Keratinocyte (primary cell): ENCODE measurements around the gene MIB1. TPM values are rescaled to one million over a fixed set of nuclear protein-coding genes. Genes with fewer than 3 reads are reported as not detected.

Experiments
- DNase-seq: peaks from one replicate; pipeline ENCODE4 v3.0.0-alpha.2; 2011; ENCODE audit warnings: low read depth, missing footprints, low spot score
- FAIRE-seq: peaks from 2 replicates; lab custom pipeline; 2011; peaks lifted over from hg19 to GRCh38; lab: Jason Lieb, UNC
- H2AFZ ChIP-seq: 2 replicates; pipeline ENCODE4 v1.6.0; 2012; ENCODE audit warnings: low read length, control low read depth, inconsistent platforms; ENCODE audit not compliant: control insufficient read depth
- H3K27ac ChIP-seq: 2 replicates; pipeline ENCODE4 v1.5.1; 2011; ENCODE audit warnings: low read length; ENCODE audit not compliant: control insufficient read depth, insufficient read depth
- H3K27me3 ChIP-seq: 3 replicates; pipeline ENCODE4 v1.6.0; 2011; ENCODE audit warnings: low read length; ENCODE audit not compliant: control insufficient read depth, insufficient read depth; ENCODE audit errors: extremely low read depth
- H3K36me3 ChIP-seq, 2 experiments: 2 replicates in 1 of 2; 3 replicates in 1 of 2; pipeline ENCODE4 v1.5.1; 2011; ENCODE audit warnings: low read length in 2 of 2, mild to moderate bottlenecking in 1 of 2; ENCODE audit not compliant: control insufficient read depth in 2 of 2, insufficient read depth in 2 of 2; ENCODE audit errors: extremely low read depth in 1 of 2
- H3K4me1 ChIP-seq: 3 replicates; pipeline ENCODE4 v1.5.1; 2011; ENCODE audit warnings: low read length; ENCODE audit not compliant: control insufficient read depth, insufficient read depth; ENCODE audit errors: extremely low read depth
- H3K4me2 ChIP-seq: 3 replicates; pipeline ENCODE4 v1.6.0; 2011; ENCODE audit warnings: low read depth, low read length; ENCODE audit not compliant: control insufficient read depth, insufficient read depth; ENCODE audit errors: extremely low read depth
- H3K4me3 ChIP-seq, 3 experiments: fragments of 200-600 bp in 1 of 3; sonication (generic) in 1 of 3; 2 replicates in 2 of 3; 3 replicates in 1 of 3; pipeline ENCODE4 v1.5.1; 2011 to 2016; ENCODE audit warnings: low read length in 3 of 3, mild to moderate bottlenecking in 3 of 3, control low read depth in 2 of 3, inconsistent platforms in 1 of 3, low read depth in 1 of 3, mixed read lengths in 1 of 3, mixed run types in 1 of 3, moderate library complexity in 1 of 3; ENCODE audit not compliant: control insufficient read depth in 2 of 3, insufficient read depth in 2 of 3; ENCODE audit errors: extremely low read depth in 1 of 3
- H3K79me2 ChIP-seq: 2 replicates; pipeline ENCODE4 v1.6.0; 2012; ENCODE audit warnings: low read length; ENCODE audit not compliant: control insufficient read depth, insufficient read depth
- H3K9ac ChIP-seq: 3 replicates; pipeline ENCODE4 v1.6.0; 2011; ENCODE audit warnings: low read length; ENCODE audit not compliant: control insufficient read depth, insufficient read depth; ENCODE audit errors: extremely low read depth
- H3K9me1 ChIP-seq: 3 replicates; pipeline ENCODE4 v1.6.0; 2011; ENCODE audit warnings: low read length; ENCODE audit not compliant: control insufficient read depth, insufficient read depth; ENCODE audit errors: extremely low read depth
- H3K9me3 ChIP-seq: 2 replicates; pipeline ENCODE4 v1.5.1; 2012; ENCODE audit warnings: low read depth, low read length; ENCODE audit not compliant: control insufficient read depth
- H4K20me1 ChIP-seq: 3 replicates; pipeline ENCODE4 v1.6.0; 2011; ENCODE audit warnings: low read length; ENCODE audit not compliant: control insufficient read depth, insufficient read depth; ENCODE audit errors: extremely low read depth
- EZH2 ChIP-seq: IDR thresholded peaks from one replicate; pipeline ENCODE4 v1.6.1; 2012; ENCODE audit warnings: inconsistent platforms, mild to moderate bottlenecking, low read length, moderate library complexity
- dilution Hi-C: fragments of 300-500 bp; cut with MboI; formaldehyde crosslinking; loops from one replicate; pipeline ENCODE4 v1.7.0; 2020; ENCODE audit warnings: low sequenced_read_pairs; ENCODE audit not compliant: extremely low pct_ligation_motif_present
- polyA plus RNA-seq, 5 experiments: library from polyadenylated mRNA; depleted of rRNA in 3 of 5; stranded (reverse) in 3 of 5; stranded (forward) in 1 of 5; unstranded in 1 of 5; fragments of >200 nt; gene quantifications; 1 replicate in 1 of 5; 2 replicates in 3 of 5; 3 replicates in 1 of 5; pipeline versions ENCODE4 v1.2.1 to v1.2.3, GENCODE V29; 2011 to 2012; ENCODE audit warnings: missing spikeins in 2 of 5, low read depth in 1 of 5, low replicate concordance in 1 of 5
- TF ChIP-seq, protein P1 (sequence below), 3 experiments: IDR thresholded peaks in 1 of 3; conservative IDR thresholded peaks in 1 of 3; optimal IDR thresholded peaks in 1 of 3; 2 replicates in 2 of 3; 3 replicates in 1 of 3; pipeline versions ENCODE3 to v1.5.1; 2011; ENCODE audit warnings: low read length in 3 of 3, mild to moderate bottlenecking in 3 of 3, moderate library complexity in 2 of 3, control low read depth in 1 of 3, inconsistent platforms in 1 of 3; ENCODE audit not compliant: insufficient read depth in 2 of 3; ENCODE audit errors: extremely low read depth in 1 of 3

The MIB1 gene
- polyA plus RNA-seq, 1 donor (not counting 4 experiments of a cell fraction or from before 2014, with no cell fraction given): 24.8 TPM

DNA sequence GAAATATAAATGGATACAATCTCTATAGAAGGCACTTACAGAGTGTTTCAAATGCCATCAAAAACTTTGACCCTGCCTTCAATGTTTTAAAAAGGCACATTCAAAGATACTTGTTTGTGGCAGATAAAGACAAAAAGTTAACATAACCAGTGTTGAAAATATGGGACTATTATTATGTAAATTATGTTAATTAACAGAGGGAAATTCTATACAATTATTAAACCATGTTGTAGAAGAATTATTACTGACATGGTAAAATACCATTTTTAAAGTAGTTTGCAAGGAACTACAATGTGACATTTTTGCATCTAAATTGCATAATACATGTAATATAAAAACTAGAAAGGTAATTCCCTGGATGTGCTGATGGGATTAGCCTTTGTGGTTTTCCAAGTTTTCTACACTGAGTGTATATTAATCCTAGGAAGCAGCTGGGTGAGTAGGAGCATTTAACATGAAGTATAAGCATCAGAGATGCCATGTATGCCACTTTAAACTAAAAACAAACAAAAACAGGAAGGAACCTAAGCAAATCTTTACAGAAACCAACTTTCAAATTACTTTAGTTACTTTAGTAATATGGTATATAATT lies 21.7 kb downstream of the MIB1 start:
- Histone ChIP-seq H3K36me3 (peaks cover 7 to 15% of the 10 kb centered on the region in 2 experiments), H3K9me1 (peaks cover 2% of the 10 kb centered on the region), H3K4me3 (no peak overlapping the region), H3K27ac (no peak overlapping the region), H2AFZ (no peak overlapping the region), H3K4me2 (no peak overlapping the region), H3K9me3 (no peaks in the 10 kb centered on the region), H3K79me2 (peaks cover 60% of the 10 kb centered on the region), H3K9ac (no peak overlapping the region), H3K4me1 (peaks cover 10% of the 10 kb centered on the region), H4K20me1 (no peaks in the 10 kb centered on the region), H3K27me3 (no peaks in the 10 kb centered on the region)
- dilution Hi-C loops: no loop called here
- FAIRE-seq (no peak), DNase-seq (no peak)
- TF ChIP-seq, protein P1, sequence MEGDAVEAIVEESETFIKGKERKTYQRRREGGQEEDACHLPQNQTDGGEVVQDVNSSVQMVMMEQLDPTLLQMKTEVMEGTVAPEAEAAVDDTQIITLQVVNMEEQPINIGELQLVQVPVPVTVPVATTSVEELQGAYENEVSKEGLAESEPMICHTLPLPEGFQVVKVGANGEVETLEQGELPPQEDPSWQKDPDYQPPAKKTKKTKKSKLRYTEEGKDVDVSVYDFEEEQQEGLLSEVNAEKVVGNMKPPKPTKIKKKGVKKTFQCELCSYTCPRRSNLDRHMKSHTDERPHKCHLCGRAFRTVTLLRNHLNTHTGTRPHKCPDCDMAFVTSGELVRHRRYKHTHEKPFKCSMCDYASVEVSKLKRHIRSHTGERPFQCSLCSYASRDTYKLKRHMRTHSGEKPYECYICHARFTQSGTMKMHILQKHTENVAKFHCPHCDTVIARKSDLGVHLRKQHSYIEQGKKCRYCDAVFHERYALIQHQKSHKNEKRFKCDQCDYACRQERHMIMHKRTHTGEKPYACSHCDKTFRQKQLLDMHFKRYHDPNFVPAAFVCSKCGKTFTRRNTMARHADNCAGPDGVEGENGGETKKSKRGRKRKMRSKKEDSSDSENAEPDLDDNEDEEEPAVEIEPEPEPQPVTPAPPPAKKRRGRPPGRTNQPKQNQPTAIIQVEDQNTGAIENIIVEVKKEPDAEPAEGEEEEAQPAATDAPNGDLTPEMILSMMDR (optimal IDR thresholded peaks at IDR 0.05 in 1 of 3, IDR thresholded peaks at IDR 0.05 in 1 of 3, conservative IDR thresholded peaks at IDR 0.05 in 1 of 3; ENCODE audit: extremely low read depth in 1 of 3, insufficient read depth in 2 of 3, low read length in 3 of 3): no peak
- no peak for TF ChIP-seq EZH2

DNA sequence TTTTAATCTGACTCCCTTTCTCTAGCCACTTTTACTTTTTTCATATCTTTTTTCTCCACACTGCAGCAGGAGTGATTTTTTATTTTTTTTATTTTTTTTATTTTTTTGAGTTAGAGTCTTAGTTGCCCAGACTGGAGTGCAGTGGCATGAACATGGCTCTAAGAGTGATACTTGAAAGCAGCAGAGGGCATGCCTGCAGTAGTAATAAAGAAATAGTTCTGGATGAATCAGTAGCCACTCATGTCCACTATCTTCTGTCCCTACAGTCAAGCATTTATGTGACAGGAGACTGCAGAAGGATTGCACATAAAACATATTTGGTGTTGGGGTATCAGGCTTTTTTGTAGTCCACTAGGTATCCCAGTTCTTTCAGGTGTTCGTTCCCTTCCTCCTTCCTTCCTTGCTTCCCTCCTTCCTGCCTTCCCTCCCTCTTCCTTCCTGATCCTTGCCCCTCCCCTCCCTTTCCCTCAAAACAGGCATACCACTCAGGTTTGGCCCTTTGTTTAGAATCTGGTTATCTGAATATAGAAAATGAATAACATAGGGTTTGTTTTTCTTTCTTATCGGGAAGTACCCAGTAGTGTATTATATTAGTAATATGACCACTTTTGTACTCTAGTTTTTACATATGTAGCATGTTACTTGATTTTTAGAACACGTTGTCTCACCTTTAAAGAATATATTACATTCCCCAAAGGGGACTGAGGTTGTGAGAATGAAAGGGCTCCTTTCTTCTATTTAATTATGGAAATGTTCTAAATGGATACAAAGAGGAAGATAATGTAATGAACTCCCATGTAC lies 23.5 kb downstream of the MIB1 start:
- FAIRE-seq (peak; percentile 13), DNase-seq (no peak)
- Histone ChIP-seq H3K79me2 (peaks cover 48% of the 10 kb centered on the region), H3K4me3 (no peak overlapping the region), H3K4me1 (peaks cover 10% of the 10 kb centered on the region), H3K9me3 (no peaks in the 10 kb centered on the region), H3K9me1 (peaks cover 2% of the 10 kb centered on the region), H3K27me3 (no peaks in the 10 kb centered on the region), H3K4me2 (peak overlapping the region; percentile 14), H3K9ac (no peak overlapping the region), H4K20me1 (no peaks in the 10 kb centered on the region), H3K36me3 (peaks cover 10 to 15% of the 10 kb centered on the region in 2 experiments), H3K27ac (no peak overlapping the region), H2AFZ (no peak overlapping the region)
- TF ChIP-seq EZH2: no peak
- TF ChIP-seq, protein P1 (optimal IDR thresholded peaks at IDR 0.05 in 1 of 3, IDR thresholded peaks at IDR 0.05 in 1 of 3, conservative IDR thresholded peaks at IDR 0.05 in 1 of 3; ENCODE audit: extremely low read depth in 1 of 3, insufficient read depth in 2 of 3, low read length in 3 of 3): no peak
- dilution Hi-C loops: no loop called here
